PFSK-1 (cell line): ENCODE measurements around the gene MFSD12.

Source experiments
- FOXP2 ChIP-seq: optimal IDR thresholded peaks from 2 replicates; pipeline ENCODE3; 2011; ENCODE audit warnings: borderline replicate concordance, control low read depth, inconsistent platforms; ENCODE audit not compliant: insufficient read depth; ENCODE audit errors: extremely low read length, extremely low read depth
- POLR2AphosphoS5 ChIP-seq: IDR thresholded peaks from 2 replicates; pipeline ENCODE4 v1.6.1; 2012; ENCODE audit warnings: low read depth, mild to moderate bottlenecking, control low read depth, low read length, moderate library complexity
- REST ChIP-seq, 2 experiments: IDR thresholded peaks; 2 replicates each; pipeline versions ENCODE4 v1.6.1 to v1.8.0; 2011 to 2012; ENCODE audit warnings: low read depth in 2 of 2, low read length in 2 of 2, control low read depth in 1 of 2, inconsistent platforms in 1 of 2, mild to moderate bottlenecking in 1 of 2, moderate library complexity in 1 of 2; ENCODE audit not compliant: insufficient read depth in 1 of 2
- SIN3A ChIP-seq: IDR thresholded peaks from 2 replicates; pipeline ENCODE4 v1.6.1; 2012; ENCODE audit warnings: mild to moderate bottlenecking, low read length, moderate library complexity, borderline replicate concordance; ENCODE audit not compliant: insufficient read depth
- TAF1 ChIP-seq: IDR thresholded peaks from 2 replicates; pipeline ENCODE4 v1.6.1; 2012; ENCODE audit warnings: low read length, control low read depth, borderline replicate concordance; ENCODE audit not compliant: insufficient read depth

The MFSD12 gene

GRCh38 chr19:3590991-3591659 lies 33.7 kb upstream of the MFSD12 start:
- no peak for TF ChIP-seq FOXP2
- TF ChIP-seq SIN3A: no peak
- no peak; a peak in 1 of 4 replicates for TF ChIP-seq REST (IDR thresholded peaks at IDR 0.05; ENCODE audit: insufficient read depth in 1 of 2, low read depth in 2 of 2, low read length in 2 of 2)
- no peak for TF ChIP-seq POLR2AphosphoS5
- no peak for TF ChIP-seq TAF1

GRCh38 chr19:3589949-3590348 lies 32.6 kb upstream of the MFSD12 start:
- TF ChIP-seq REST (IDR thresholded peaks at IDR 0.05; ENCODE audit: insufficient read depth in 1 of 2, low read depth in 2 of 2, low read length in 2 of 2): no peak
- TF ChIP-seq FOXP2: no peak
- no peak for TF ChIP-seq TAF1
- no peak for TF ChIP-seq POLR2AphosphoS5
- TF ChIP-seq SIN3A: no peak

GRCh38 chr19:3589439-3589838 lies 32.1 kb upstream of the MFSD12 start:
- TF ChIP-seq REST (IDR thresholded peaks at IDR 0.05; ENCODE audit: insufficient read depth in 1 of 2, low read depth in 2 of 2, low read length in 2 of 2) (no peak), TAF1 (no peak), POLR2AphosphoS5 (no peak), SIN3A (no peak), FOXP2 (no peak)

GRCh38 chr19:3586707-3587346 lies 29.4 kb upstream of the MFSD12 start:
- no peak for TF ChIP-seq SIN3A
- TF ChIP-seq FOXP2: no peak
- TF ChIP-seq REST (IDR thresholded peaks at IDR 0.05; ENCODE audit: insufficient read depth in 1 of 2, low read depth in 2 of 2, low read length in 2 of 2): no peak
- no peak for TF ChIP-seq POLR2AphosphoS5
- no peak for TF ChIP-seq TAF1
